Stimulated activated CD4-positive, alpha-beta T cell treated with anti-CD3 and anti-CD28 coated beads, Interleukin-1b, Interleukin-23, amount 100 ng/mL, for 24 hours (primary cell): ENCODE data around the gene CELF2.

ENCODE experiments used
- DNase-seq, 4 experiments: peaks; one replicate each; pipeline ENCODE4 v3.0.0-alpha.2; 2020; ENCODE audit warnings: low read depth in 4 of 4, low spot score in 1 of 4

CELF2 gene

GRCh38 chr10:11215471-11215870 is 197.8 kb downstream of the CELF2 start:
- no peak for DNase-seq

- no peak for DNase-seq
Observed at GRCh38 chr10:11217521-11217920, 199.8 kb downstream of the CELF2 start.

- DNase-seq = no peak
Observed at GRCh38 chr10:11218395-11218794, 200.7 kb downstream of the CELF2 start.

GRCh38 chr10:11219431-11219830 is 201.8 kb downstream of the CELF2 start:
- no peak for DNase-seq

GRCh38 chr10:11223081-11223480 is 205.4 kb downstream of the CELF2 start:
- DNase-seq = no peak

GRCh38 chr10:11223507-11224140 is 206.0 kb downstream of the CELF2 start:
- no peak for DNase-seq

- no peak for DNase-seq
Observed at GRCh38 chr10:11224321-11224720, 206.6 kb downstream of the CELF2 start.

- DNase-seq = no peak
Observed at GRCh38 chr10:11224792-11225416, 207.2 kb downstream of the CELF2 start.

GRCh38 chr10:11225935-11226334 is 208.3 kb downstream of the CELF2 start:
- peak in 3 of 4 experiments; percentile 35 to 58 (median 57) for DNase-seq

- DNase-seq = no peak
Observed at GRCh38 chr10:11227103-11227502, 209.4 kb downstream of the CELF2 start.

GRCh38 chr10:11229893-11230292 is 212.2 kb downstream of the CELF2 start:
- no peak for DNase-seq

- no peak for DNase-seq
Observed at GRCh38 chr10:11230498-11231167, 213.0 kb downstream of the CELF2 start.

GRCh38 chr10:11231285-11231684 is 213.6 kb downstream of the CELF2 start:
- DNase-seq = no peak

GRCh38 chr10:11232222-11232961 is 214.7 kb downstream of the CELF2 start:
- DNase-seq = no peak

- DNase-seq = no peak
Observed at GRCh38 chr10:11234857-11235531, 217.3 kb downstream of the CELF2 start.

GRCh38 chr10:11235771-11236170 is 218.1 kb downstream of the CELF2 start:
- DNase-seq = no peak

GRCh38 chr10:11236234-11236633 is 218.6 kb downstream of the CELF2 start:
- no peak for DNase-seq

- DNase-seq = no peak
Observed at GRCh38 chr10:11237571-11237970, 219.9 kb downstream of the CELF2 start.

GRCh38 chr10:11238893-11239292 is 221.2 kb downstream of the CELF2 start:
- no peak for DNase-seq

GRCh38 chr10:11240641-11241040 is 223.0 kb downstream of the CELF2 start:
- DNase-seq = no peak
